ENCODE measurements around the gene AIFM2.
A peak's percentile ranks its signal among the peaks of the same experiment; 100 is the strongest.
"Not testable (repeated sequence)": the region's sequence is repeated elsewhere in the genome, so short reads cannot be mapped to it uniquely, and the experiment has no call there.

The AIFM2 gene

GRCh38 chr10:70132098-70133029, at the start of gene AIFM2:
Gene AIFM2 (minus strand): TSS chr10:70132825. CDS start chr10:70124084, 8,741 bp downstream.
- Mint-ChIP-seq H3K36me3 (peaks cover 24% of the 10 kb centered on the region), H3K4me1 (peaks cover 24% of the 10 kb centered on the region), H3K27ac (peak within 1 kb of the TSS; percentile 92), H3K4me3 (peak within 1 kb of the TSS; percentile 95), H3K27me3 (no peaks in the 10 kb centered on the region), H3K9me3 (no peaks in the 10 kb centered on the region)
- peak; percentile 81 for ATAC-seq

GRCh38 chr10:70179209-70179608, 46.6 kb upstream of the AIFM2 start:
- H3K27me3 Mint-ChIP-seq: peaks cover 30% of the 10 kb centered on the region
- not testable (repeated sequence) for H3K27ac Mint-ChIP-seq, ATAC-seq, H3K9me3 Mint-ChIP-seq, H3K4me3 Mint-ChIP-seq, H3K4me1 Mint-ChIP-seq, H3K36me3 Mint-ChIP-seq

GRCh38 chr10:70178139-70178725, 45.6 kb upstream of the AIFM2 start:
- Mint-ChIP-seq H3K9me3 (peaks cover 3% of the 10 kb centered on the region), H3K4me1 (peaks cover 13% of the 10 kb centered on the region), H3K27me3 (peaks cover 28% of the 10 kb centered on the region), H3K4me3 (no peak overlapping the region), H3K36me3 (no peaks in the 10 kb centered on the region), H3K27ac (no peak overlapping the region)
- no peak for ATAC-seq

- no peak for ATAC-seq
- Mint-ChIP-seq H3K4me1 (peaks cover 9% of the 10 kb centered on the region), H3K27me3 (peaks cover 22% of the 10 kb centered on the region)
These were observed 43.8 kb upstream of the AIFM2 start for GRCh38 chr10:70176441-70176840.

GRCh38 chr10:70175516-70175915, 42.9 kb upstream of the AIFM2 start:
- peaks cover 14% of the 10 kb centered on the region for H3K27me3 Mint-ChIP-seq
- peaks cover 15% of the 10 kb centered on the region for H3K4me1 Mint-ChIP-seq
- no peak overlapping the region for H3K27ac Mint-ChIP-seq
- H3K36me3 Mint-ChIP-seq: no peaks in the 10 kb centered on the region
- ATAC-seq: no peak
- no peak overlapping the region for H3K4me3 Mint-ChIP-seq
- H3K9me3 Mint-ChIP-seq: peaks cover 3% of the 10 kb centered on the region

More at GRCh38 chr10:70176441-70176840, 43.8 kb upstream of the AIFM2 start:
- H3K27ac Mint-ChIP-seq: no peak overlapping the region
- H3K9me3 Mint-ChIP-seq: peaks cover 3% of the 10 kb centered on the region
- H3K36me3 Mint-ChIP-seq: no peaks in the 10 kb centered on the region
- H3K4me3 Mint-ChIP-seq: no peak overlapping the region

- ATAC-seq: no peak
- Mint-ChIP-seq H3K4me3 (no peak overlapping the region), H3K36me3 (no peaks in the 10 kb centered on the region), H3K9me3 (no peaks in the 10 kb centered on the region), H3K4me1 (peaks cover 22% of the 10 kb centered on the region), H3K27me3 (peaks cover under 1% of the 10 kb centered on the region), H3K27ac (peak overlapping the region; percentile 35)
These were observed 41.6 kb upstream of the AIFM2 start for GRCh38 chr10:70174058-70174741.

- H3K9me3 Mint-ChIP-seq: no peaks in the 10 kb centered on the region
- no peaks in the 10 kb centered on the region for H3K27me3 Mint-ChIP-seq
- peak overlapping the region; percentile 98 for H3K27ac Mint-ChIP-seq
- H3K4me1 Mint-ChIP-seq: peaks cover 56% of the 10 kb centered on the region
- ATAC-seq: no peak
- H3K4me3 Mint-ChIP-seq: peak overlapping the region; percentile 99
- peaks cover 7% of the 10 kb centered on the region for H3K36me3 Mint-ChIP-seq
These were observed 37.2 kb upstream of the AIFM2 start for GRCh38 chr10:70169649-70170364.

- no peaks in the 10 kb centered on the region for H3K27me3 Mint-ChIP-seq
- no peaks in the 10 kb centered on the region for H3K9me3 Mint-ChIP-seq
- no peak for ATAC-seq
- peaks cover 56% of the 10 kb centered on the region for H3K4me1 Mint-ChIP-seq
- H3K4me3 Mint-ChIP-seq: peak overlapping the region; percentile 99
- peak overlapping the region; percentile 98 for H3K27ac Mint-ChIP-seq
- H3K36me3 Mint-ChIP-seq: peaks cover 9% of the 10 kb centered on the region
These were observed 36.4 kb upstream of the AIFM2 start for GRCh38 chr10:70169011-70169410.

GRCh38 chr10:70167246-70167645, 34.6 kb upstream of the AIFM2 start:
- Mint-ChIP-seq H3K4me3 (peak overlapping the region; percentile 16), H3K4me1 (peaks cover 69% of the 10 kb centered on the region), H3K27ac (no peak overlapping the region), H3K36me3 (peaks cover 15% of the 10 kb centered on the region), H3K9me3 (no peaks in the 10 kb centered on the region), H3K27me3 (no peaks in the 10 kb centered on the region)
- ATAC-seq: no peak

GRCh38 chr10:70166394-70166793, 33.8 kb upstream of the AIFM2 start:
- Mint-ChIP-seq H3K36me3 (peaks cover 19% of the 10 kb centered on the region), H3K4me1 (peaks cover 77% of the 10 kb centered on the region), H3K27me3 (no peaks in the 10 kb centered on the region), H3K4me3 (no peak overlapping the region), H3K9me3 (no peaks in the 10 kb centered on the region), H3K27ac (no peak overlapping the region)
- no peak for ATAC-seq

- Mint-ChIP-seq H3K4me3 (no peak overlapping the region), H3K9me3 (no peaks in the 10 kb centered on the region)
- no peak for ATAC-seq
These were observed 31.5 kb upstream of the AIFM2 start for GRCh38 chr10:70164163-70164562.

GRCh38 chr10:70163448-70163847, 30.8 kb upstream of the AIFM2 start:
- Mint-ChIP-seq H3K9me3 (no peaks in the 10 kb centered on the region), H3K4me1 (peaks cover 58% of the 10 kb centered on the region), H3K27ac (no peak overlapping the region), H3K36me3 (peaks cover 26% of the 10 kb centered on the region), H3K4me3 (no peak overlapping the region), H3K27me3 (no peaks in the 10 kb centered on the region)
- no peak for ATAC-seq

More at GRCh38 chr10:70164163-70164562, 31.5 kb upstream of the AIFM2 start:
- no peak overlapping the region for H3K27ac Mint-ChIP-seq
- H3K27me3 Mint-ChIP-seq: no peaks in the 10 kb centered on the region
- peaks cover 26% of the 10 kb centered on the region for H3K36me3 Mint-ChIP-seq
- H3K4me1 Mint-ChIP-seq: peaks cover 65% of the 10 kb centered on the region

- H3K36me3 Mint-ChIP-seq: peaks cover 26% of the 10 kb centered on the region
- peak overlapping the region; percentile 61 for H3K27ac Mint-ChIP-seq
- no peaks in the 10 kb centered on the region for H3K9me3 Mint-ChIP-seq
- peak; percentile 59 for ATAC-seq
- H3K4me3 Mint-ChIP-seq: no peak overlapping the region
- H3K4me1 Mint-ChIP-seq: peaks cover 52% of the 10 kb centered on the region
- no peaks in the 10 kb centered on the region for H3K27me3 Mint-ChIP-seq
These were observed 30.2 kb upstream of the AIFM2 start for GRCh38 chr10:70162892-70163201.

GRCh38 chr10:70162151-70162891, 29.7 kb upstream of the AIFM2 start:
- H3K36me3 Mint-ChIP-seq: peaks cover 26% of the 10 kb centered on the region
- no peak for ATAC-seq
- no peak overlapping the region for H3K4me3 Mint-ChIP-seq
- peak overlapping the region; percentile 61 for H3K27ac Mint-ChIP-seq
- no peaks in the 10 kb centered on the region for H3K27me3 Mint-ChIP-seq
- H3K4me1 Mint-ChIP-seq: peaks cover 47% of the 10 kb centered on the region
- no peaks in the 10 kb centered on the region for H3K9me3 Mint-ChIP-seq
